HG03460 (cell line): Measurements from ENCODE around the gene OR10G3.
"Not testable (repeated sequence)": the region's sequence is repeated elsewhere in the genome, so short reads cannot be mapped to it uniquely, and the experiment has no call there.

Experiments used
- ATAC-seq: cut with Tn5 transposase; IDR thresholded peaks from one replicate; pipeline ENCODE4 v1.9.1; 2021; ENCODE audit not compliant: unreplicated experiment

OR10G3 gene, protein sequence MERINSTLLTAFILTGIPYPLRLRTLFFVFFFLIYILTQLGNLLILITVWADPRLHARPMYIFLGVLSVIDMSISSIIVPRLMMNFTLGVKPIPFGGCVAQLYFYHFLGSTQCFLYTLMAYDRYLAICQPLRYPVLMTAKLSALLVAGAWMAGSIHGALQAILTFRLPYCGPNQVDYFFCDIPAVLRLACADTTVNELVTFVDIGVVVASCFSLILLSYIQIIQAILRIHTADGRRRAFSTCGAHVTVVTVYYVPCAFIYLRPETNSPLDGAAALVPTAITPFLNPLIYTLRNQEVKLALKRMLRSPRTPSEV

DNA sequence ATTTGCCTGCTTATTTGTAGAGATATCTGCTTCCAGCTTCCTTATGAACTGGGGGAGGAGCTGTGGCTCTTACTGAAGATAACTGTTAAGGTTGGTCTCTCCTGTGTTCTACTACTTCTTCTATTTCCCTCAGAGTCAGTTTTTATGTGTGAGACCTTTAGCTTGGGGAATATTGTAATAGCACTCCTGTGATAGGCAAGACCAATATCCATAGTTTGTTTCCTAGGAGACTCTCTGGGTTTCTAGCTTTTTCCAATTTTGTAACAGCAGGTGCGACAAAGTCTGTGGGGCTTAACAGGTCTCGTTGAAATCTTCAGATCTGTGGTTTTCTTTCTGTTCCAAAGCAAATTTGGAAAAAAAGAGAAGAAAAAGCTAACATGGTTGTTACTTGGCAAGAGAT lies at the start of gene OR10G3:
Gene OR10G3, minus strand, starts transcription at position 101 of the 400 bp plus-strand sequence. CDS start 9,332 bp downstream, outside the sequence.
- no peak for ATAC-seq

DNA sequence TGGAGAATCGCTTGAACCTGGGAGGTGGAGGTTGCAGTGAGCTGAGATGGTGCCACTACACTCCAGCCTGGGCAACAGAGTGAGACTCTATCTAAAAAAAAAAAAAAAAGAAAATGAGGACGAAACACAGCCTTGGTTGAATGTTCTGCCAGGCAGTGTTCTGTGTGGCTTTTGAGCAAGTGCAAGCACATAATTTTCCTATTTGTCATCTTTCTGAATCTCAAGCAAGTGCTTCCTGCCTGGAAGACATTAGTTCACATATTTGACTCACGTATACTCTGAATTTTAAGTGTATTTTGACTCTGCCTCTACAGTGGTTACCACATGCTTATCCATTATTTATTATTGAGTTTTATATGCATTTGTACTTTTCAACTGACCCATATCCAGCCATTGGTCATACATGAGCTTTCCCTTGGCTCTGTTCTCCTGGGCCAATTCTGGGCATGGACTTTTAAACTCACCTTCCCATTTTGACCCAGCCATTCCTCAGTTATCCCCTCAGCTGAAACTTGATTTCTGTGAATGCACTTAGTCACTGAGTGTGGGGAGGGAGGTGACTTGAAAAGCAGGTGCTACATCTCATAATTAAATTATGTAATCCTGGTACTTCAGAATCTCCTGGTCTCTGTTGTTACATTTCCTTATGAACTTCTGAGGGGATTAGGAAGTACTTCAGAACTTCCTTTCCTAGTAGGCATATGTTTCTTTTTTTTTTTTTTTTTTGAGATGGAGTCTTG lies 46.8 kb upstream of the OR10G3 start:
- no peak for ATAC-seq

DNA sequence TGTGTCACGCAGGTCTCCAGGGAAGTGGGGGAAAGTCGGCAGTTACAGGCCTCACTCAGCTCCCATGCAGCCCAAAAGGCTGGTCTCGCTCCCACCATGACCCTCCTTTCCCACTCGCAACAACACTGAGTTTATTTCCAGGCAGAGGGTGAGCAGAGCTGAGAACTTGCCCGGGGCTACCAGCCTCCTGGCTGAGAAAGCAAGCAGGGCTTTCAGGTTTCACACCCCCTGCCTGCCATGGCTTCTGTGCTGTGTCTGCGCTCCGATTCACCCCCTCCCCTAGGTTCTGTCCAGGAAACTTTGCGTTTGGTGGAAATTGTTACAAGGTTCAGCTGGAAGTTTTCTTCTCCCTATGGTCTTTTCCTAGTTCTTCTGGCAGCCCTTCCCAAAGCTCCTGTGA lies 37.7 kb upstream of the OR10G3 start:
- ATAC-seq, result no peak

DNA sequence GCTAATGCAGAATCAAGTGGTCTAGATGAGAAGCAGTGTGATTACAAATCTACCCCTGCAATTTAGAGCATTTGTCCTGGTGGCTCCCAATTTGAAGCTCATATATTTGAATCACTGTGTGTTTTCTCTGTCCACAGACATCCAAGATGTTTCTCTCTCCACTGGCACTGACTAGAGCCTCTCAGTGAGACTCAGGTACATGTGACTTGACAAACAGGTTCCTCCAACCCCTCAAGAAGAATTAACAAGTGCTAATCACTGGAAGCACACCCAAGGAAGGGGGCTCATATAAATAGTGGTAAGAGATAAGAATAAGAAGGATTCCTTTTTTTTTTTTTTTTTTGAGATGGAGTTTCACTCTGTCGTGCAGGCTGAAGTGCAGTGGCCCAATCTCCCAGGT lies 34.4 kb upstream of the OR10G3 start:
- ATAC-seq, result no peak

DNA sequence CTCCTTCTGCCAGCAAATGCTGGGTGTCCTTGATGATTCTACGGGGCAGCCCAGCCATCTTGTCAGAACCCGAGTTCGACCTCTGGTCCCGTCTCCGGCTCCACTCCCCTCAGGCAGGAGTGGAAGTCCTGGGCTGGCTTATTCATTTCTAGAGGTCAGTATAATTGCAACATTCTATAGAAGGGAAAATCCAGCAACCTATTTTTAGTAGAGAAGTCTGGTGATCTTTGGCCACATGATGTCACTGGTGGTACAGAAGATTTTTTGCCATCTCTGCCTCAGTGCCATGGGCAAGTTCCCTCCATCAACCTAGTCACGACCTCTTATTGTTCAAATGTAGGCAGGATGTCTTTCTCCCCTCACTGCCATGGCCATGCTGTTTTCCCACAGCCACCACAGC lies 32.4 kb upstream of the OR10G3 start:
- ATAC-seq, result no peak

DNA sequence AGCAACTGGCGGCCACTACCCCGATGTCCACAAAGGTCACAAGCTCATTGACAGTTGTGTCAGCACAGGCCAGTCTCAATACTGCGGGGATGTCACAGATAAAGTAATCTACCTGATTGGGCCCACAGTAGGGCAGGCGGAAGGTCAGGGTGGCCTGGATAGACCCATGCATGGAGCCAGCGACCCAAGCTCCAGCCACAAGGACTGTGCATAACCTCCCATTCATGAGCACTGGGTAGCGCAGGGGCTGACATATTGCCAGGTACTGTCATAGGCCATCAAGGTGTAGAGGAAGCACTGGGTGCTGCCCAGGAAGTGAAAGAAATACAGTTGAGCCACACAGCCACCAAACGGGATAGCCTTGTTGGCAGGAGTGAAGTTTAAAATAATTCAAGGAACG lies 22.3 kb upstream of the OR10G3 start:
- ATAC-seq, result not testable (repeated sequence)

DNA sequence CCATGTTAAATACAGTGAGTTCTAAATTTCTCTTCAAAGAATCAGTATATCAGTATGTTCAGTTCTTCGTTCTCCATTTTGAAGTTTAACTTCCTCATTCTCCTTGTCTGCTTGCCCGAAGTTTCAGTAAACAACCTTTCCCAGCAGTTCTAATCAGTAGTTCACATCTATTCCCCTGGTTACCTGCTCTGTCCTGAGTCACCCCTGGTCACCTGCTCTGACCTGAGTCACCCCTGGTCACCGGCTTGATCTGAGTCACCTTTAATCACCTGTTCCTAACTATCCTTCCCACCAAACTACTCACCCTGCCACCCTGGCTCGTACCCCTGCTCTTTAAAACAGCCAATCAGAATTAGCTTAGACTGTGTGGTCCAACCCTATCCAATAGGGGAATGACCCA lies 9.4 kb upstream of the OR10G3 start:
- ATAC-seq, result no peak

DNA sequence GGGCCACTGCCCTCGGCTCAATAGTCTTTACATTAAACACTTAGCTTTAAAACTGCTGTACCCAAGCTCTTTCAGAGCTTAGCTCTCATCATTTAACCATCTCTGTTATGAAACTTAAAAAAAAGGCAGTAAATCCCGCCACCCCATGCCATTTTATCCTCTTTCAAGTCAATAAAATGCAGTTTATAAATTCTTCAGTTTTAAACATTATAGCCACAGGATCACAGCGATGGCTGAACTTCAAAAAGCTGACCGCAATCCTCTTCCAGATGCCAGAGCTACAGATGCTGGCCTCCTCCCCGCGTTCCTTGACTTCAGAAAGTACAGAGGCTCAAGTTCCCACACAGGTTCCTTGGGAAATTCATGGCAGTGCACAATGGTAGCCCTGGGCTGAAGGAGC lies 4.2 kb downstream of the OR10G3 start:
- no peak for ATAC-seq

DNA sequence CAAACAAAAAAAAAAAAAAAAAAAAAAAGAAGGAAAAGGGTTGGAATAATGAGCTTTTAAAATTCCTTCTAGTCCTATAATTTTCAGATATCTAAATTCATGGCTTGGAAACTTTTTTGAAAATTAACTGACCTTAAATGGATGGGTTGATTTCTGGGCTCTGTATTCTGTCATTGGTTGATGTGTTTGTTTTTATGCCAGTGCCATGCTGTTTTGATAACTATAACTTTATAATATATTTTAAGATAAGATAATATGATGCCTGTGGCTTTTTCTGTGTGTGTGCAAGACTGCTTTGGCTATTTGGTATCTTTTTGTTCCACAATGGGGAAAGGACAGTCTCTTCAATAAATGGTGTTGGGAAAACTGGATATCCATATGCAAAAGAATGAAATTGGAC lies 7.3 kb downstream of the OR10G3 start:
- no peak for ATAC-seq

DNA sequence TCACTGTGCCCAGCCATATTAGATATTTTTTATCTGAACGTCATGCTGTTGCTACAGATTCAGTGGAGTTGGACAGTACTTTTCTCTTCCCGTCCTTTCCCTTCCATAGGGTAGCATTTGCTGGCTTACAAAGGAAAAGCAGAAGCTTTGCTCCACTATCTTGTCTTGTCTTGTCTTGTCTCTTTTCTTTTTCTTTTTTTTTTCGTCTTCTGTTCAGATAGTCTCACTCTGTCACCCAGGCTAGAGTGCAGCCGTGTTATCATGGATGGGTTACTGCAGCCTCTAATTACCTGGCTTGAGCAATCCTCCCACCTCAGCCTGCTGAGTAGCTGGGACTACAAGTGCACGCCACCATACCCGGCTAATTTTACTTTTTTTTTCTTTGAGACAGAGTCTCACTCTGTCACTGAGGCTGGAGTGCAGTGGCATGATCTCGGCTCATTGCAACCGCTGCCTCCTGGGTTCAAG lies 21.1 kb downstream of the OR10G3 start:
- no peak for ATAC-seq

DNA sequence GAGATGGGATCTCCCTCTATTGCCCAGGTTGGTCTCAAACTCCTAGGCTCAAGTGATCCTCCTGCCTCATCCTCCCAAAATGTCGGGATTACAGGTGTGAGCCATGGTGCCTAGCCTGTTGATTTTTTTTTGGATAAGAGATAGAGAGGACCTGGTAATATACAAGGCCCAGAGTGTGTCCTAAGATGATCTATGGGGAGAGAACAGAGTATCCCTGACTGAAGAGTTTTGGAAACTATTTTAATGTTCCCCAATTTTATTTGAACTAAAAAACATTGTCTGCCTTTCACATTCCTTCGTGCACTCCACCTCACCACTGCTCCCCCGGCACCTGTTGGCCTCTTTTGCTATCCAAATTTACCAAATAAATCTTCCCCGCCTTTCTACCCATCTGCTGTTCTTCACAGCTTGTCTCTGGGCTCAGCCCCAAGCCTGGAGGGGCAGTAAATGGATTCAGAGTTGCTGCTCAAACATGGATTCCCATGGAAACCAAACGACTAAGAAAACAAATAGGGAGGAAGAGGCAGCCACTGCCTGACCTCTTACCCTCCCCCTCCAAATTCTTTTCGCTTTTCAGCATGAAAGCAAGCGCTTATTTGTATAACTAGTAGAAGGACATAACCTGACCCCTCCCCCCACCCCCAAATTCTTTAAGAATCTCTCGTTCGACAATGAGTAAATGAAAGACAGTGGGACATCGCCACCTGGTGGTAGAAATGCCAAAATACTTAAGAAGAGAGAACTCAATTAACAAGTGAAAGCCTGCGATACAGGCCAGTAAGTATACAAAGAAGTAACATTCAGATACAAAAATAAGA lies 22.6 kb downstream of the OR10G3 start:
- ATAC-seq, result no peak

DNA sequence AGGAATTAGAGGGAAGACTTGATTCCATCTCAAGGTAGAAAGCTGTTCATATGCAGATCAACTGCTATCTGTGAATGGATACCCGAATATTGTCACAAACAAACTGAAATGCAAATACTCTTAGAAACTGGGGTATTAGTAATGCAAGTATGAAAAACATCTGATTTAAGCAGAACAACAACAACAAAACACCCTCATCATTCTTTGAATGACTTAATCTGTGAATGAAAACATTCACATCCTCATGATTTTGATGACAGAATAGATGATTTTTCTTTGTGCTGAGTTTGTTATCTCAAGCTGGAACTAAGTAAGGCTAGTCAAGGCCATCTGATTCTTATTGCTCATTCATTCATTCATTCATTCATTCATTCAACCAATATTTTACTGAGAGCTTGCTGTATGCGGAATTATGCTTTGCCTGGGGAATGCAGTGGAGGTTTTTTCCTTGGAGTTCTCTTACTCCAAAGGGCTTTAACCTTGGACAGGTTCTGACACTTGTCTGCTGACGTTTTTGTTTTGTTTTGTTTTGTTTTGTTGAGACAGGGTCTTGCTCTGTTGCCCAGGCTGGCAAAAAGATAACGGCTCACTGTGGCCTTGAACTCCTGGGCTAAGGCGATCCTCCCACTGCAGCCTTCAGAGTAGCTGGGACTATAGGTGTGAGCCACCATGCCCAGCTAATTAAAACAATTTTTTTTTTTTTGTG lies 23.3 kb downstream of the OR10G3 start:
- no peak for ATAC-seq

DNA sequence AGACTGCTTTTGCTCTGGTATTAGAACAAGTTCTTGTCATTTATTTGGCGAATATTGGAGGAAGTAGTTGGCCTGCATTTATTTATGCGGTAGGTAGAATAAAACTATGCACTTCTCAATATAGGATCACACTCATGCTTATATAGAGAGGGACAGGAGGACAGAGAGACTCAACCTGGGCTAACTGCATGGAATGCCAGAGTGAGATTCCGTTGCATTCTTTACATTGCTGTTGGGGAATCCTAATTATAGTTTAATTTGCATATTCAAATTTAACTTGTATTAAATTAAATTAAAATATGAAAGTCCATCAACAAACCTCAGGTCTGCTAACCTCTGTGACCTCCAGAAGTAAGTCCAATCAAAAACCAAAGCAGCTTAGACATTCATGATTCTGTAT lies 26.6 kb downstream of the OR10G3 start:
- no peak for ATAC-seq

DNA sequence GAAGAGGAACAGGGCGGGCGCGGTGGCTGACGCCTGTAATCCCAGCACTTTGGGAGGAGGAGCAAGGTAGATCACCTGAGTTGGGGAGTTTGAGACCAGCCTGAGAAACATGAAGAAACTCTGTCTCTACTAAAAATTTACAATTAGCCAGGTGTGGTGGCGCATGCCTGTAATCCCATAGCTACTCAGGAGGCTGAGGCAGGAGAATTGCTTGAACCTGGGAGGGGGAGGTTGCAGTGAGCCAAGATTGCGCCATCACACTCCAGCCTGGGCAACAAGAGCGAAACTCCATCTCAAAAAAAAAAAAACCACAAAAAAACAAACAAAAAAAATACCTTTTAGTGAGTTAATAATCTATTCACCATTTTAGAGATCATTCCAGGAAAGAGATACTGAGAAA lies 35.3 kb downstream of the OR10G3 start:
- ATAC-seq, result not testable (repeated sequence)

DNA sequence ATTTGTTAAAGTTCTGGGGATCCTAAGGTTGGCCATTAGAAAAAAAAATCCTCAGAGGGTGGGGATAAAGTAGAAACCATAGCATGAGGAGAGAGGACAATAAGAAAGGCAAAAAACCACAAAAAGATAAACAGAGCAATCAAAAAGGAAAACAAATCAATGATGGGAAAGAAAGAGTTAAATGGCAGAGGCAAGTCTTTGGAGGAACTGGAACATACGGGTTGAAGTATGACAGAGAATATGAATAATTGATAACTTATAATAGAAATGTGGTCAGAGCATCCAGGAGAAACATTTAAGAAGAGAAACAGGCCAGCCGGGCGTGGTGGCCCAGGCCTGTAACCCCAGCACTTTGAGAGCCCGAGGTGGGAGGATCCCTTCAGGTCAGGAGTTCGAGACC lies 35.9 kb downstream of the OR10G3 start:
- ATAC-seq, result no peak

DNA sequence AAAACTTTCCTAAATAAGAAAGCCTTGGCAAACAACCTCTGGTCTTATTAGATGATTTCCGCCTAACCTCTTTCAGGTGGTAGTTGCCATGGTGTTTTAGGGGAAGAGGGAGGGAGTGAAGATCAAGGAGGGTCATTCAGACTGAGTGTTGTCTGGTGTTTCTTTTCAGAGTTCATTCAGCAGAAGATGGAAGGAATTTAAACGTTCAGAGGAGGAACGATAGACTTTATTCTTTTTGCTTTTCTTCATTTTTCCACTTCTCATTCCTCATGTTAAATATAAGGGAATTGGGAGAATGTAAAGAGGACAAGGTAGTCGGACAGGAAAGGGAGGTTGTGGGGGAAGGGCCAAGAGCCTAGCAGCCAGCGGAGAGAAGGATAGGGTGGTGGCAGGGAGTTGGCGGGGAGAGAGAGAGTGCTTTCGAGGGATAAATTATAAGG lies 36.3 kb downstream of the OR10G3 start:
- no peak for ATAC-seq

DNA sequence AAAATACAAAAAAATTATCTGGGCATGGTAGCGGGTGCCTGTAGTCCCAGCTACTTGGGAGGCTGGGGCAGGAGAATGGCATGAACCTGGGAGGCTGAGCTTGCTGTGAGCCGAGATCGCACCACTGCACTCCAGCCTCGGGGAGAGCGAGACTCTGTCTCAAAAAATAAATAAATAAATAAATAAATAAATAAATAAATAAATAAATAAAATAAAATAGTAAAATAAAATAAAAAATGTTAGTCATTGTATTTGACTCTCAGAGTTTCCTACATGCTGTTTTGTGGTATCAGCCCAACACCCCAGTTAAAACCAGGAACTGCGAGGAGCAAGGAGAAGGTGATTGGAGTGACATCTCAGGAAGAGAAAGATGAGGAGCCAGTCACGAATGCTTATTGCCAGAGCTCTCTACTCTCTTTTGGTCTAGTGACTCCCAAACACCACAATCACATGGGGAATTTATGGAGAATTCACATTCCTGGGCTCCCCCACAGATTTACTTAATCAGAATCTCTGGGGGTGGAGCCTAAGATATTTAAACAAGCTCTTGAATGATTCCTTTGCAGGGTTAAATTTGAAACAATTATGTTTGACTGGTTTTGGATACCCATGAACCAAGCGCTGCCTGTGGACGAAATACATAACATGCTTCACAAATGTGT lies 38.3 kb downstream of the OR10G3 start:
- no peak for ATAC-seq

DNA sequence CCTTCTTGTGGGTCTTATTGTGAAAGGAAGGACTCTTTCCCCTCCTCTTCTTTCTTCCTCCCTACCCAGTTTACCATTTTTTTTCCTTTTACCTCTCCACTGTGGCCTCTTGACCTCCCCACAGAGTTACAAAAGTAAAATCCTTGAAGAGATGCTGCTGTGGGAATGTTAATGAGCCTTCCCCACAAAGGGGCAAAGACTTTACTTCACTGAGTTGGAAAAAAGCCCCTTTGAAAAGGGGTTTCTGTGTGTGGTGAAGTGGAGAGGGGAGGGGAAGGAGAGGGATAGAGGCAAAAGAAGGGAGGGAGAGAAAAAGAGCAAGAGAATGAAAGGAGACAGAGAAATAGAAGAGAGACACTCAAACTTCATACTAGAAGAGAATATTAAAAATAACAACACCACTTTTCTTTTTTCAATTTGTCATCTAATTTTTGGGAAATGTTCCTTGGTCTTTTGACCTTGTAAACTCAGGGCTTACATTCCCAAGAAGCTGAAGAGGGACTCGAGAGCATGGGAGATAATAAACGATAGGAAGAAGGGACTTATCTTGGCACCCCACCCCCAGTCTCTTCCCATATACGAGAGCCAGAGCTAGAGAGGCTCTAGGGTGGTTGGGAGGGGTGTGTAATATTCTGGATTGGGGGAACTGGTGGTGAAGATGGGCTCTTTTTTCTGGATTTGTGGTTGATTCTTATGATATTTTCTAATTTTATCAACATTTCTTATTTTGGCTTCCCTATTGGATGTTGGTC lies 40.5 kb downstream of the OR10G3 start:
- ATAC-seq, result no peak

DNA sequence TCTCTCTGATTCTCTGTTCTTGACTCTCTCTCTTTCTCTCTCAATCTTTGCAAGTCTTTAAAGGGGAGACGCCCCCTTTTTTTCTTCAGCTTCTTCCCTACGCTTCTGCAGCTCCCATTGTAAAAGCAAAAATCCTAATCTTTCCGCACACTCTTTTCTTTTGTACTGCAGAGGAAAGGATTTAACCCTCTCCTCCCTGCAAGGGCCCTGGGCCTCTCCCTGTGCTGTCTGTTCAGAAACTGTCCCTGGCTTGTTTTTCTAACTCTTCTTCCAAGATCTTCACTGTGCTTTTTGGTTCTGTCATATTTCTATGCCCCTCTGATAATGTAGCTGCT lies 42.8 kb downstream of the OR10G3 start:
- ATAC-seq, result no peak
